T-helper 1 cell treated with Interleukin-12 subunit alpha and Interleukin-12 subunit beta and Interleukin-4 antibody, amounts not matched to agents 30 ng/mL and 1 ng/mL, for 36 hours (primary cell): ENCODE measurements around the gene FAM8A1. TPM values are rescaled to one million over a fixed set of nuclear protein-coding genes. Genes with fewer than 3 reads are reported as not detected.

Experiments
- intact Hi-C: fragments of 100-400 bp; cut with micrococcal nuclease; formaldehyde crosslinking; loops from one replicate; pipeline ENCODE4 v1.15.1; 2024
- total RNA-seq: library from RNA; stranded (reverse); gene quantifications from 2 replicates; pipeline ENCODE4 v1.2.3, GENCODE V29; 2022

FAM8A1 gene, protein sequence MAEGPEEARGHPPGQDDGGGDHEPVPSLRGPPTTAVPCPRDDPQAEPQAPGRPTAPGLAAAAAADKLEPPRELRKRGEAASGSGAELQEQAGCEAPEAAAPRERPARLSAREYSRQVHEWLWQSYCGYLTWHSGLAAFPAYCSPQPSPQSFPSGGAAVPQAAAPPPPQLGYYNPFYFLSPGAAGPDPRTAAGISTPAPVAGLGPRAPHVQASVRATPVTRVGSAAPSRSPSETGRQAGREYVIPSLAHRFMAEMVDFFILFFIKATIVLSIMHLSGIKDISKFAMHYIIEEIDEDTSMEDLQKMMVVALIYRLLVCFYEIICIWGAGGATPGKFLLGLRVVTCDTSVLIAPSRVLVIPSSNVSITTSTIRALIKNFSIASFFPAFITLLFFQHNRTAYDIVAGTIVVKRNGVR
- total RNA-seq: 7.6 and 7.7 TPM in 2 replicates

GRCh38 chr6:17599877-17600526 lies at the start of gene FAM8A1:
Gene FAM8A1, plus strand, starts transcription at chr6:17600302. Its CDS starts 108 bp downstream, at chr6:17600410.
- intact Hi-C loops: loop anchor here (1.0 to 10.0 kb wide), 9 partner anchors 16 to 1468 kb away; partner anchors contain the start of genes DEK, KDM1B, NUP153 and TPMT

DNA sequence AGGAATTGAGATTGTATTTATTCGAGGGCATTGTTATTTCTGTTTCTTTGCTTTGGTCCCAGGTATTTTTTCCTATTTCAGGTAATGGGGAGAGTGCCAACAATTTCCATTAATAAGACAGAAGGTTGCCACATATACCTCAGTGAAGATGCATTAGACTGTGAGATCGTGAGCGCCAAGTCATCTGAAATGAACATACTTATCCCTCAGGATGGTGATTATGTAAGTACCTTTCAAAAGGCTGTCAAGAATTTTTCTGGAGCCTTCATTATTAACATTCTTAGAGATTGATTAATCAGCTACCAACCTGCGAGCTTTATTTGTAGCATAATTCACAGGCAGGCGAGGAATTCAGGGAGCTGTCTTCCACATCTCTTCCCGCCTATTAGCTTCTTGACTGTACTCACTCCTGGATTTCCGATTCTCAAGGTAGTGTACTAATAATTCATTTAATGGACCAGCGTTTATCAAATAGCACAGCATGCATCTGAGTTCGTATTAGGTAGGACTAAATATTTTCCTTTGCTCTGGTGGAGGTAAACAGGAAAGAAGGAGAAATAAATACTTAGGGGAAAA lies 48.6 kb upstream of the FAM8A1 start:
- intact Hi-C loops: no loop called here

DNA sequence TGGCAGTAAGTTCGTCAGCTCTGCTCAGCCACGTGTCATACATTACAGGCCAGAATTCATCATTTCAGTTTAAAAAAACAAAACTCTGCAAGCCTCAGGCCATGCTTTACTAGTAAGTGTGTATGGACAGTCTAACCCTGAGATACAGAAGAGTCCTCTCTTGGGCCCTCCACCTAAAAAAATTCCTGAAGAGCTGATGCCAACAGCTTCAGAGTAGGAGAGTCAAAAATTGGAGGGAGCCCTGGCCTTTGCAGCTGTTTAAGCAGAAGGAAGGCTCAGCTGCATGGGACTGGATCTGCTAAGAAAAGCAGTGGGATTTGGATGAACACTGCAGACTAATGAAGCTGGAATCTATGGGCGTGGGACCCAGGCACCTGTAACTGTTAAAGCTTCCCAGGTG lies 47.2 kb upstream of the FAM8A1 start:
- intact Hi-C loops: no loop called here

GRCh38 chr6:17556014-17556413 lies 44.1 kb upstream of the FAM8A1 start:
- intact Hi-C loops: no loop called here

- intact Hi-C loops: no loop called here
Measured at GRCh38 chr6:17562636-17563035, 37.5 kb upstream of the FAM8A1 start.

GRCh38 chr6:17565399-17565798 lies 34.7 kb upstream of the FAM8A1 start:
- intact Hi-C loops: no loop called here

DNA sequence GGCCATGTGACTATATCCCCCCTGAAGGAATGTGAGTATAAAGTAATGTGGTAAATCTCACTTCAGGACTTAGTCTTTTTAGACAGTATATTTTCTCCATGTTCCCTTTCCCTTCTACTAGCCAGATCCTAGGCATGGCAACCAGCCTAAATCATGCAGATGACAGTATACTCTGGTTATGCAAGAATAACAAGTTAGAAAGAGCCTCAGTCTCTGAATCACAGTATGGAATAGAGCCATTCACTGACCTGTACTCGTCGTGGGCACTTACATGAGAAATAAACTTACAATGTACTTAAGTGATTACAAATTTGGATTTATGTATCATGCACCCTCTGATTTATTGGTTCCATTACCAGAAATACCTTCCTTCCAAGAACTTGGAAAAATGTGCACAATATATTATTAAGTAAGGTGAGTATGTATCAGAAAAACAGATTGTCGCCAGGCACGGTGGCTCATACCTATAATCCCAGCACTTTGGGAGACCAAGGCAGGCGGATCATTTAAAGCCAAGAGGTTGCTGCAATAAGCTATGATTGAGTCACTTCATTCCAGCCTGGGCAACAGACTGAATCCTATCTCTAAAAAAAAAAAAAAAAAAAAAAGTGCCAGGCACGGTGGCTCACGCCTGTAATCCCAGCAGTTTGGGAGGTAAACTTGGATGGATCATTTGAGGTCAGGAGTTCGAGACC lies 25.1 kb upstream of the FAM8A1 start:
- intact Hi-C loops: no loop called here

GRCh38 chr6:17577059-17577458 lies 23.0 kb upstream of the FAM8A1 start:
- intact Hi-C loops: no loop called here

DNA sequence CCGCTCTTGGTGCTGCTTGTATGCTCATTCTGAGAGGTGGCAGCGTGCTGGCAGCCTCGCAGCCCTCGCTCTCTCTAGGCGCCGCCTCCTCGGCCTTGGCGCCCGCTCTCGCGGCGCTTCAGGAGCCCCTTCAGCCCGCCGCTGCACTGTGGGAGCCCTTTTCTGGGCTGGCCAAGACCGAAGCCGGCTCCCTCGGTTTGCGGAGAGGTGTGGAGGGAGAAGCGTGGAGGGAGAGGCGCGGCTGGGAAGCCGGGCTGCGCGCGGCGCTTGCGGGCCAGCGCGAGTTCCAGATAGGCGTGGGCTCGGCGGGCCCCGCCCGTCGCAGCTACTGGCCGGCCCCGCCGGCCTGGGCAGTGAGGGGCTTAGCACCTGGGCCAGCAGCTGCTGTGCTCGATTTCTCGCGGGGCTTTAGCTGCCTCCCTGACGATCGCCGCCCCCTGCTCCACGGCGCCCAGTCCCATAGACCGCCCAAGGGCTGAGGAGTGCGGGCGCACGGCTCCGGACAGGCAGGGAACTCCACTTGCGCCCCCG lies 19.5 kb upstream of the FAM8A1 start:
- intact Hi-C loops: loop anchor here (1.0 to 10.0 kb wide), 3 partner anchors 424 to 924 kb away; partner anchors contain the start of gene ATXN1

- intact Hi-C loops: loop anchor here (5.0 to 10.0 kb wide), 2 partner anchors 819 to 924 kb away; partner anchors contain the start of gene ATXN1
Measured at GRCh38 chr6:17581282-17581681, 18.8 kb upstream of the FAM8A1 start.

DNA sequence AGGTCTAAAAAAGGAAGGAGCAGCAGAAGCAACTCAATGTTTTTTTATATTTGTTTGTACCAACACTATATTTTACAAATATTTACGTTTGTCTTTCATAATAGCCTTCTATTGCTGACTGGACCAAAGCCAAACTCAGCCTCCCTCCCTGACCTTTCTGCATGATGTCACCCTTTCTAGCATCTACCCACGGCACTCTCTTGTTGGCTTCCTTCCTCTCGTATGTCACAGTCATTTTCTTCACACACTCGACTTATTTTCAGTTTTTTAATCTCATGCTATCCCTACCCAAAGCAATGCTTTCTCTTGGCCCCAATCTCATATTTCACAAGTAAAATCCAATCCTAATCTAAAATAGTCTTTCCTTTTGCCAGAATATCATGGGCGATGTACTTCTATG lies 16.3 kb upstream of the FAM8A1 start:
- intact Hi-C loops: loop anchor here (1.0 to 10.0 kb wide), 7 partner anchors 16 to 921 kb away; partner anchors contain the start of genes ATXN1 and FAM8A1

GRCh38 chr6:17584241-17584803 lies 15.8 kb upstream of the FAM8A1 start:
- intact Hi-C loops: loop anchor here (1.0 to 10.0 kb wide), 7 partner anchors 16 to 920 kb away; partner anchors contain the start of genes ATXN1 and FAM8A1

DNA sequence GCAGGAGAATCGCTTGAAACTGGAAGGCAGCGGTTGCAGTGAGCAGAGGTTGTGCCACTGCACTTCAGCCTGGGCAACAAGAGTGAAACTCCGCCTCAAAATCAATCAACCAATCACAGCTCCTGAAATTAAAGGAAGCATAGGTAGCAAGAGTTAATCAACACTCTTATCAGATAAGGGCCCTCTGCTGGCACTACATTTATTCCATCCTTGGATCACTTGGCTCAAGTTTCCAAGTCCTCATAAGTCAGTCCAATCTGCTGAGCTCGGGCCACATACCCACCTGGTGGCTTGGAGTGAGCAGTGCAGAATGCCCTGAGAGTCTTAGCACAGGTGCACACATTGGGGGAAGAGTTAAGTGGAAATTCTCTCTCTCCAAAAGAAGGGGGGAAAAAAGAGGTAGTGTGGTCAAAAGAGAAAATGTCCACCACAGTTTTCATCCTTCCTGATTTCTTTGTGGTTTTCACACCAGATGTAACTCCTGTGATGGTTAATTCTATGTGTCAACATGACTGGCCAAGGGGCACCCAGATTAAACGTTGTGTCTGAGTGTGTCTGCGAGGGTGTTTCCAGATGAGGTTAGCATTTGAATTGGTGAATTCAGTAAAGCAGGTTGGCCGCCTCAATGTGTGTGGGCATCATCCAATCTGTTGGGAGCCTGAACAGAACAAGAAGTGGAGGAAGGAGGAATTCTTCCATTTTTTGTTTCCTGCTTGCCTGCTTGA lies 14.2 kb upstream of the FAM8A1 start:
- intact Hi-C loops: loop anchor here (2.0 to 10.0 kb wide), 2 partner anchors 115 to 919 kb away; no protein-coding TSS in a partner anchor

DNA sequence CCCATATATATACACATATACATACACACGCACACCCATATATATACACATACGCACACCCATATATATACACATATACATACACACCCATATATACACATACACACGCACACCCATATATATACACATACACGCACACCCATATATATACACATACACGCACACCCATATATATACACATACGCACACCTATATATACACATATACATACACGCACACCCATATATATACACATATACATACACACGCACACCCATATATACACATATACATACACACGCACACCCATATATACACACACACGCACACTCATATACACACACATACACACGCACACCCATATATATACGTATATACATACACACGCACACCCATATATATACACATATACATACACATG lies 13.5 kb upstream of the FAM8A1 start:
- intact Hi-C loops: loop anchor here (10.0 kb wide), 1 partner anchor 918 kb away; no protein-coding TSS in a partner anchor

DNA sequence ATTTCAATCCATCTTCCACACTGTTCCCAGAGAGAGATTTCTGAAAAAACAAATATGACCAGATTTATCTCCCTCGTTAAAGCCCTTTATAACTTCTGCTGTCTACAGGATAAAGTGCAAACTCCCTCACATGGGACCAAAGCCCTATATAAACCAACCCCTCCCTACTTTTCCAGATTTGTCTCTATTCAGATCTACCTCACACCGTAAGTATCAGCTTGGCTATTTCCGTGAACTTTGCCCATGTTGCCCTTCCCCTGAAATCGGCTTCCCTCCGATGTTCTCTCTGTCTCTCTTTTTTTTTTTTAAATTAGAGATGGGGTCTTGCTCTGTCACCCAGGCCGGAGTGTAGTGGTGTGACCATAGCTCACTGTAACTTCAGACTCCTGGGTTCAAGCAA lies 12.1 kb upstream of the FAM8A1 start:
- intact Hi-C loops: loop anchor here (10.0 kb wide), 1 partner anchor 917 kb away; no protein-coding TSS in a partner anchor

DNA sequence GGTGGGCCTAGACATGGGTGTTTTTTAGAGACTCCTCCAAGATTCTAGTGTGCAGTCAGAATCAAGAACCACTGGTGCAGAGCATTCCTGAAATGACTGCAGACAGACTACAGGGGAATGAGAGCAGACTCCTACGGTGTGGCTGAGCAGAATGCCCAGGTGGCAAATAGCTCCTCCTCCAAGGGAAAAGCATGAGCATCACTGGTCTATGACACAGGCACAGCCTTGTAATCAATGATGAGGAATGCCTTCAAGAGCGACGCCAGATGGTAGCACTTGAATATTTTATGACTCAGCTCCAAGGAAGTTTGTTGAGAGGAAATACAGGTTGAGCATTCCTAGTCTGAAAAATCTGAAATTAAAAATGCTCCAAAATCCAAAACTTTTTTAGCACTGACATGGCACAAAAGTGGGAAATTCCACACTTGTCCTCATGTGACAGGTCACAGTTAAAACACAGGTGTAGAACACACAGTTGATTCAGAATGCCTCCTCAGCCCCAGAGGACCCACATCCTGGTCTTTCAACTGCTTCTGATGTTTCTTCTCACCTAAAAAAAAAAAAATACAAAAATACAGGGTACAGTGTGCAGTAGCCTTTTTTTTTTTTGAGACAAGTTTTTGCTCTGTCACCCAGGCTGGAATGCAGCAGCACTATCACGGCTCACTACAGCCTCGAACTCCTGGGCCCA lies 10.6 kb upstream of the FAM8A1 start:
- intact Hi-C loops: loop anchor here (10.0 kb wide), 2 partner anchors 915 to 1165 kb away; no protein-coding TSS in a partner anchor

GRCh38 chr6:17591287-17591686 lies 8.8 kb upstream of the FAM8A1 start:
- intact Hi-C loops: loop anchor here (10.0 kb wide), 1 partner anchor 1166 kb away; no protein-coding TSS in a partner anchor

GRCh38 chr6:17593246-17593645 lies 6.9 kb upstream of the FAM8A1 start:
- intact Hi-C loops: loop anchor here (10.0 kb wide), 1 partner anchor 1168 kb away; no protein-coding TSS in a partner anchor

GRCh38 chr6:17596085-17596484 lies 4.0 kb upstream of the FAM8A1 start:
- intact Hi-C loops: loop anchor here (10.0 kb wide), 1 partner anchor 1171 kb away; no protein-coding TSS in a partner anchor
